Mesothelial cell of epicardium (in vitro differentiated cells): ENCODE measurements around the gene TMEM258. TPM values are rescaled to one million over a fixed set of nuclear protein-coding genes. Genes with fewer than 3 reads are reported as not detected.

Experiments
- DNase-seq, 2 experiments: peaks; one replicate each; pipeline ENCODE4 v3.0.0; 2021; ENCODE audit warnings: low spot score in 2 of 2; ENCODE audit not compliant: unreplicated experiment in 2 of 2
- H3K27ac Mint-ChIP-seq: 2 replicates; pipeline ENCODE4 v1.8.0; 2021; ENCODE audit warnings: mixed read lengths
- H3K27me3 Mint-ChIP-seq: 2 replicates; pipeline ENCODE4 v1.8.0; 2021; ENCODE audit warnings: low read depth, mixed read lengths
- H3K36me3 Mint-ChIP-seq: 2 replicates; pipeline ENCODE4 v1.8.0; 2021; ENCODE audit warnings: mixed read lengths
- H3K4me1 Mint-ChIP-seq: 2 replicates; pipeline ENCODE4 v1.8.0; 2021; ENCODE audit warnings: mixed read lengths
- H3K4me3 Mint-ChIP-seq: 2 replicates; pipeline ENCODE4 v1.8.0; 2021; ENCODE audit warnings: mild to moderate bottlenecking, moderate library complexity, mixed read lengths
- H3K9me3 Mint-ChIP-seq: 2 replicates; pipeline ENCODE4 v1.8.0; 2021; ENCODE audit warnings: mixed read lengths
- CTCF ChIP-seq: fragments of 200-600 bp; sonication (generic); IDR thresholded peaks from one replicate; pipeline ENCODE4 v1.5.0; 2021; ENCODE audit warnings: antibody characterized with exemption; ENCODE audit not compliant: unreplicated experiment
- total RNA-seq: library from RNA; stranded (reverse); gene quantifications from 3 replicates; pipeline ENCODE4 v1.2.1, GENCODE V29; 2021

TMEM258 gene
- total RNA-seq, 1 donor from 2014 or later = 154 TPM

DNA sequence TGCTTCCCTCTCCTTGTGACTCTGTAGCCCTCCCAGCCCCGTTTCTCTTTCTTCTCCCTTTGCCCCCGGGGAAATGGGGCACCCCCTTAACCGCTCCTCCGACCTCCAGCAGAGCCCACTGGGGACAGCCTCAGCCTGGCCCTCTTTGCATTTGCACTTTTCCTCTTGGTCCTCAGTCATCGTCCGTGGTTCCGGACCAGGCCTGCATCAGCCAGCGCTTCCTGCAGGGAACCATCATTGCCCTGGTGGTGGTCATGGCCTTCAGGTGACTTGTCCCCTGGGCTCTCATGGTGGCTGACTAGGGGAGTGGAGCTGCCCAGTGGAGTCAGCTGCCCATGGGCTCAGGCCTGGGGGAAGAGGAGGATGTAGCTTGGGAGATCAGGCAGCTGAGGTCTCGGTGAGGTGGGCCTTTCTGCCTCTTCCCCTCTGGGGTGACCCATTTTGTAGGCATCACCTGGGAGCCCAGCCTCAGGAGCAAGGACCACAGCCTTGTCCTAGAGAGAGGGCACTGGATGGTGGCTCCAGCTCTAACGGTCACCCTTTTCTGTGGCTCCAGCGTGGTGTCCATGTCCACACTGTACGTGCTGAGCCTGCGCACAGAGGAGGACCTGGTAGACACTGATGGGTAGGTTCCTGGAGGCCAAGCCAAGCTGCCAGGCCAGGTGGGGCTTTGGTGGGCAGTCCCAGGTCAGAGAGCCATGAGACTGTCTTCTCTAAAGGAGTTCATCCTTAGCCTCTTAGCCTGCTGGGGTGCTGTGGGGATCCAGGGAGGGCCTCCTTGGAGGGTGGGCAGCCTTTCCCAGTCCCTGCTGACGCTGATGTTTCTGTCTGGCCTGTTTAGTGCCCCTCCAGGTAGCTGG lies 12.5 kb downstream of the TMEM258 start:
- no peaks in the 10 kb centered on the region for H3K27me3 Mint-ChIP-seq
- H3K4me1 Mint-ChIP-seq = peaks cover 16% of the 10 kb centered on the region
- H3K36me3 Mint-ChIP-seq = peaks cover 36% of the 10 kb centered on the region
- TF ChIP-seq CTCF = no peak
- H3K4me3 Mint-ChIP-seq = no peak overlapping the region
- H3K9me3 Mint-ChIP-seq = no peaks in the 10 kb centered on the region
- peak overlapping the region; percentile 77 for H3K27ac Mint-ChIP-seq
- DNase-seq = no peak

- peaks cover 24% of the 10 kb centered on the region for H3K4me1 Mint-ChIP-seq
- no peaks in the 10 kb centered on the region for H3K27me3 Mint-ChIP-seq
- no peak for DNase-seq
- H3K27ac Mint-ChIP-seq = peak overlapping the region; percentile 86
- H3K9me3 Mint-ChIP-seq = no peaks in the 10 kb centered on the region
- no peak for TF ChIP-seq CTCF
- no peak overlapping the region for H3K4me3 Mint-ChIP-seq
- H3K36me3 Mint-ChIP-seq = peaks cover 29% of the 10 kb centered on the region
These were observed 13.3 kb downstream of the TMEM258 start for GRCh38 chr11:61778920-61779650.

GRCh38 chr11:61778357-61778886 lies 14.0 kb downstream of the TMEM258 start:
- no peak for TF ChIP-seq CTCF
- H3K27me3 Mint-ChIP-seq = no peaks in the 10 kb centered on the region
- no peak for DNase-seq
- peaks cover 30% of the 10 kb centered on the region for H3K4me1 Mint-ChIP-seq
- no peaks in the 10 kb centered on the region for H3K9me3 Mint-ChIP-seq
- peaks cover 30% of the 10 kb centered on the region for H3K36me3 Mint-ChIP-seq
- H3K27ac Mint-ChIP-seq = peak overlapping the region; percentile 86
- no peak overlapping the region for H3K4me3 Mint-ChIP-seq

GRCh38 chr11:61777234-61778090 lies 14.9 kb downstream of the TMEM258 start:
- peak overlapping the region; percentile 58 for H3K27ac Mint-ChIP-seq
- H3K4me1 Mint-ChIP-seq = peaks cover 36% of the 10 kb centered on the region
- H3K36me3 Mint-ChIP-seq = peaks cover 28% of the 10 kb centered on the region
- no peak for DNase-seq
- H3K27me3 Mint-ChIP-seq = no peaks in the 10 kb centered on the region
- no peak overlapping the region for H3K4me3 Mint-ChIP-seq
- no peak for TF ChIP-seq CTCF
- H3K9me3 Mint-ChIP-seq = no peaks in the 10 kb centered on the region

DNA sequence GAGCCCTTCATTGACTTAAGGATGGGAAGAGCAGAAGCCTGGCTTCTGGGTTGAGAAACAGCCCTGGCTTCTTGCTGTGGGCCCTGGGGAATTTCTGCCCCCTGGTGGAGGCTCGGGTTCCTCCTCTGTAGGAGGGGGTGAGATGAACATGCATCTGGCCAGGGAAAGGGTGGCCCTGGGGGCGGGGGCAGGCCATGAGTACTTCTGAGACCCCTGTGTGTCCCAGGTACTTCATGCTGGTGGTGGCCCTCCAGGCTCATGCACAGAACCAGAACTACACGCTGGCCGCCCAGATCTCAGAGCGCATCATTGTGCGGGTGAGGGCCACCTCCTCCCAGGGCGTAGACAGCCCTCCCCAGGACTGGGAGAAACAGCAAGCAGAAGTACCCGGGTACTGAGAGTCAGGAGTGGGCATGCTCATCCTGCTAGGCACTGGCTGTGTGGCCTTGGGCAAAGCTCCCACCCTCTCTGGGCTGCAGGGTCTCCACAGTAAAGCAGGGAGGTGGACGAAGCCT lies 15.8 kb downstream of the TMEM258 start:
- peak overlapping the region; percentile 99 for H3K27ac Mint-ChIP-seq
- peak; percentile 69 for TF ChIP-seq CTCF
- peaks cover 28% of the 10 kb centered on the region for H3K36me3 Mint-ChIP-seq
- no peaks in the 10 kb centered on the region for H3K9me3 Mint-ChIP-seq
- H3K4me1 Mint-ChIP-seq = peaks cover 43% of the 10 kb centered on the region
- no peaks in the 10 kb centered on the region for H3K27me3 Mint-ChIP-seq
- DNase-seq = no peak
- no peak overlapping the region for H3K4me3 Mint-ChIP-seq
